Measurements from ENCODE around the gene KCP. TPM values are rescaled to one million over a fixed set of nuclear protein-coding genes. Genes with fewer than 3 reads are reported as not detected.

The KCP gene
- total RNA-seq, 4 donors from 2014 or later, result 0.46 to 3.3 (median 1.2) TPM

GRCh38 chr7:128882134-128882533 lies 28.4 kb downstream of the KCP start:
- ATAC-seq (ENCODE audit: low FRiP score) (no peak), DNase-seq (ENCODE audit: low spot score) (no peak)
- TF ChIP-seq CTCF (IDR thresholded peaks at IDR 0.05), result no peak

GRCh38 chr7:128881458-128882125 lies 28.9 kb downstream of the KCP start:
- no peak for TF ChIP-seq CTCF (IDR thresholded peaks at IDR 0.05)
- no peak for DNase-seq (ENCODE audit: low spot score)
- no peak for ATAC-seq (ENCODE audit: low FRiP score)

- DNase-seq (ENCODE audit: low spot score), result no peak
- TF ChIP-seq CTCF (IDR thresholded peaks at IDR 0.05), result no peak
- ATAC-seq (ENCODE audit: low FRiP score), result no peak
Observed at GRCh38 chr7:128880791-128881457, 29.6 kb downstream of the KCP start.

- ATAC-seq (ENCODE audit: low FRiP score) (peak; percentile 54), DNase-seq (ENCODE audit: low spot score) (no peak)
- peak in 1 of 3 donors; percentile 28 for TF ChIP-seq CTCF (IDR thresholded peaks at IDR 0.05)
Observed at GRCh38 chr7:128879939-128880746, 30.4 kb downstream of the KCP start.

- no peak for TF ChIP-seq CTCF (IDR thresholded peaks at IDR 0.05)
- ATAC-seq (ENCODE audit: low FRiP score) (no peak), DNase-seq (ENCODE audit: low spot score) (no peak)
Observed at GRCh38 chr7:128879461-128879938, 31.0 kb downstream of the KCP start.

- no peak for TF ChIP-seq CTCF (IDR thresholded peaks at IDR 0.05)
- no peak for DNase-seq (ENCODE audit: low spot score)
- no peak for ATAC-seq (ENCODE audit: low FRiP score)
Observed at GRCh38 chr7:128878226-128879105, 32.0 kb downstream of the KCP start.

Measured in omental fat pad (tissue), 4 donors.